Raji (cell line): ENCODE results near the gene XAGE1B.
"Not testable (repeated sequence)": the region's sequence is repeated elsewhere in the genome, so short reads cannot be mapped to it uniquely, and the experiment has no call there.

Source experiments
- POLR2A ChIP-seq: IDR thresholded peaks from 2 replicates; pipeline ENCODE4 v1.6.1; 2011; ENCODE audit warnings: low read depth, low read length, control low read depth; ENCODE audit not compliant: insufficient read depth

The XAGE1B gene, protein sequence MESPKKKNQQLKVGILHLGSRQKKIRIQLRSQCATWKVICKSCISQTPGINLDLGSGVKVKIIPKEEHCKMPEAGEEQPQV

GRCh38 chrX:52516987-52517325, at the start of gene XAGE1B:
Gene XAGE1B (minus strand): TSS chrX:52517063. CDS start chrX:52515527, 1,536 bp downstream.
- TF ChIP-seq POLR2A = not testable (repeated sequence)

DNA sequence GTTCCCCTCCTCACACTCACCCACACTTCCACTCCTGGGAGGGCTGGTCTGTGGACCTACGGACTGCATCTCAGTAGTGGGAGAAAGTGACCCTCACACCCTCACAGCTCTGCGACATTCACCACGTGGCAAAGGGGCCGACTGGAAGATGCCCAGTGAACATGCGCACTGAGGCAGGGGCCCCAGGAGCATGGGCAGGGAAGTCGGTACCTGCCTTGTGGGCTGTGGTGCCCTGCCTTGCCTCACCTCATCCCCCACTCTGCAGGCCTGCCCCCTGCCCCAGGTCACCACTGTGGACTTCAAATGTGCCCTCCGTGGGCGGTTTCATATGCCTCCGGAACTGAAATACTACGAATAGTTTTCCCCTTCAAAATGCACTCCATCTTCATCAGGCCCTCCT, 46.2 kb upstream of the XAGE1B start:
- TF ChIP-seq POLR2A = no peak

- TF ChIP-seq POLR2A = no peak
These were observed 41.3 kb upstream of the XAGE1B start for GRCh38 chrX:52558140-52558539.

GRCh38 chrX:52556741-52557140, 39.9 kb upstream of the XAGE1B start:
- TF ChIP-seq POLR2A = no peak

GRCh38 chrX:52553995-52554642, 37.3 kb upstream of the XAGE1B start:
- no peak for TF ChIP-seq POLR2A

DNA sequence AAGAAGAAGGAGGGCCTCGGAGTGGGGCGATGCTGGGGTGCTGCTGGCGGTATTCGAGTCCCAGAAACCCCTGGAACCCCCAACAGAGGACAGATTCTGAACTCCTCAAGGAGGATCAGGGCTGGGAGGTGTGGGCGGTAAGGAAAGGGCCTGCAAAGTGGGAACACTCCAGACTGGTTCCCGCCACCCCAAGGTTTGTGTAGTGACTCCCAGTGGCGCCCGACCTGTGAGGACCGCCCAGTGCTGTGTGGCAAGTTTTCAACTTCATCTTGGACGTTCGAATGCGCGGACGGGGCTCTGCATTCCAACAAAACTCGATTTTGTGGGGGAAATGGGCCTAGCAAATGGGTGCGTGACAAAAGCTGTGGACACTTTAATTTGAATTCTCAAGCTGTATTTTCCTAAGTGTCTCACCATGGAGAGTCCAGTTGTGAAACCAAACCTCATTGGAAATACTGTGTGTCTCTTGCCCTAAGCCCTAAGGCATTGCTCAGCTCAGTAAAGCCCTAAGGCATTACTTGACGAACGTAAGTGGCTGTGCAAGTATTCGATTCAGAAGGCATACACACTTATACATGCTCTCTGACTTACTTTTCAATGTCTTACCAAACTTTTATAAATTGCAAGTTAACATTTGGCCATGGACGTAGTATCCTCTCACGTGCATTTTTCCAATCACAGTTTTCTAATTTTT, 27.4 kb upstream of the XAGE1B start:
- no peak for TF ChIP-seq POLR2A

GRCh38 chrX:52542311-52542710, 25.4 kb upstream of the XAGE1B start:
- no peak for TF ChIP-seq POLR2A

- TF ChIP-seq POLR2A = no peak
These were observed 6.9 kb downstream of the XAGE1B start for GRCh38 chrX:52509916-52510315.

DNA sequence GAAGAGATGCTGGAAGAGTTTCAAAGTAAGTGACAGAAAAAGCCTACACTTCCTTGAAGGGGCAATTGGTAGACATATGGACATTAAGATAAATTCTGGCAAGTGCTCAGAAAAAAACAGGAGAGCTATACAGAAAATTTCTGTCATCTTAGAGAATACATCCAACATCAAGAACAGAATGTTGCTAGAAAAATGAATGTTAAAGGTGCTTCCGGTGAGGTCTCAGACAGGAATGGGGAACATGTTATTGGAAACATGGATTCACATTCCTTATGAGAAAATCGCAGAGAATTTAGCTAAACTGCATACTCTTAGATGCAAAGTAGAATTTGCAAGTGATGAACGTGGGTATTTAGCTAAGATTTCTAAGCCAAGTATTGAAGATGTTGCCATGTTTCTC, 9.5 kb downstream of the XAGE1B start:
- TF ChIP-seq POLR2A = no peak

DNA sequence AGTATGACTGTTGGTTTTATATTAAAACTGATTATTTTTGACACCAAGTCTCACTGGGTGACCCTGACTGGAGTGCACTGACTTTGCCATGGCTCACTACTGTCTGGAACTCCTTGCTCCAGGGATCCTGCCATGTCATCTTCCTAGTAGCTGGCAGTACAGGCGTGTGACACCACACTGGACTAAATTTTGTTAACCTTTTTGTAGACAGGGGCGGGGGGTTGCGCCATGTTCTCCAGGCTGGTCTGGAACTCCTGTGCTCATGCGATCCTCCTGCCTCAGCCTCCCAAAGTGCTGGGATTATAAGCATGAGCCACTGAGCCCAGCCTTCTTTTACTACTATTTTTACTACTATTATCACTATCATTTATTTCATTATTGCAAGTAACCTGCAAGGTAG, 12.3 kb downstream of the XAGE1B start:
- no peak for TF ChIP-seq POLR2A

- TF ChIP-seq POLR2A = not testable (repeated sequence)
These were observed 21.1 kb downstream of the XAGE1B start, which contains the start of gene XAGE1A for GRCh38 chrX:52495545-52496418. Gene XAGE1A (plus strand): TSS chrX:52495808. CDS start chrX:52497362, 1,554 bp downstream.
